HTR-8/SVneo (cell line): ENCODE measurements around the gene UST.
"Not testable (repeated sequence)": the region's sequence is repeated elsewhere in the genome, so short reads cannot be mapped to it uniquely, and the experiment has no call there.

ENCODE experiments used
- DNase-seq: peaks from one replicate; pipeline ENCODE4 v3.0.0; 2011; ENCODE audit warnings: low spot score, mixed read lengths; ENCODE audit not compliant: insufficient read length
- FAIRE-seq: peaks from 2 replicates; lab custom pipeline; 2011; peaks lifted over from hg19 to GRCh38; lab: Jason Lieb, UNC

The UST gene

DNA sequence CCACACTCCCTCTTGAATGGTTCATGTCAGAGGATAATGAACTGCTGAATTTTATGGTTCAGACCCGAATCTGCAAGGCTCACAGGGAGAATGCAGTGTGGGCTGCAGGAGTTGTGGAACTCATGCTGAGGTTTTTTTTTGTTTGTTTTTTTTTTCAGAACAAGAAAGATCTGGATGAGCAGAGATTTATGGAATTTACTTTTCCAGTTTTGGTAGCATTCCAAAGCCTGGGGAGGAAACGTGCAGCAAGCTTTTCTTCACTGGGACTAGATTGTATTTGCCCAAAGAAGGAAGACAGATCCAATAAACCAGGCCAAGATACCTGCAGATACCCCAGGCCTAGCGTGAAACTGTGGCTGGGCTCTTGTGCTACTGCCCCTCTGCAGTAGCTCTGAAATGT is 346.8 kb downstream of the UST start:
- DNase-seq (no peak), FAIRE-seq (no peak)

GRCh38 chr6:149094156-149094555 is 347.3 kb downstream of the UST start:
- DNase-seq (no peak), FAIRE-seq (no peak)

DNA sequence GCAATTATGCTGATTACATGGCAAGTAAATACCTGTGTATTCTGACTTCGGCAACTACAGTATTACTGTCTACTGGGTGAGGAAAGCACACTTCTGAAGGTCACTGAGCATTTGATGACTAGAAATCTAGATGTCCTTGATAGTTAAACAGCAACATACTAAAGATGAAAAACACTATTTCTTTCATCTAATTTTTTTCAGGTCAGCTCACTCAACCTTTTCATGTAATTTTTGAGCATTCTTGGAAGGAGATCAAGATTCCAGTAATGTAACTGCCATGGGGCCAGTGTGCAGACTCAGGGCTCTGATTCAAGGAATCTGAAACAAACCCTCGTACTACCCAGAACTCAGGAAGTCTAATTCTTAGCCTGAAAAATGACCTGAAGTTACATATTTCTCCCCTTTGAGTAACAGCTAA is 348.1 kb downstream of the UST start:
- FAIRE-seq (no peak), DNase-seq (no peak)

DNA sequence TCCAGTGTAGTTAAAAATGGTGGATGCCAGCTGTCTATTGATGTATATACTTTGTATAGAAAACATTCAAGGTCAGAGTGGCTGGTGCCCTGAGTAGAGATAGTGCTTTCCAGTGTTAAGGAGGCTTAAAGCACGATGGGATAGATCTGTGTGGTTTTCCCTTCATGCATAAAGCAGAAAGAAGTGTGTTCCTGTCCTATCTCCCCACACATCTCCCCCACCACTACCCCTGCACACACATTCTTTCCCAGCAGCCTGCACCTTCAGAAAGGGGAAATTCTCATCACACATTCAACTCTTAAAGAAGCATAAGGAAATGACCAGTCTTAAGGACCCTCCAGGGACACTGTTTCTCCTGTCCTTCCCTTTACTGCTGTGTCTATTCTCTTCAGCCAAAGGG is 349.0 kb downstream of the UST start:
- FAIRE-seq: no peak
- no peak for DNase-seq

- no peak for FAIRE-seq
- no peak for DNase-seq
These were observed 351.0 kb downstream of the UST start for GRCh38 chr6:149097794-149098193.

DNA sequence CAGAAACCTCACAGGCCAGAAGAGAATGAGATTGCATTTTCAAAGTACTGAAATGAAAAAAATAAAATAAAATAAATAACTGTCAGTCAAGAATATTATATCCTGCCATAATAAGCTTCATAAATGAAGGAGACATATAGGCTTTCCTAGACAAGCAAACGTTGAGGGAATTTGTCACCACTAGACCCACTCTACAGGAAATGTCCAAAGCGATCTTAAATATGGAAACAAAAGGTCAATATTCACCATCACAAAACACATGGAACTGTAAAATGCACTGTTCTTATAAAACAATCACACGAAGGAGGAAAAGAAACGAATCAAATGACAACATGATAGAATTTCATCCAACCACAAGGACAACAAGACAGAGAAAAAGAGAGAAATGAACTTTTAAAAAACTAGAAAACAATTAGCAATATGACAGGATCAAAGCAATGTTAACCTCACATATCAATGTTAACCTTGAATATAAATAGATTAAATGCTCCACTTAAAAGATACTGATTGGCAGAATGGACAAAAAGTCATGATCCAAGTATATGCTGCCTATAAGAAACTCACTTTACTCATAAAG is 352.0 kb downstream of the UST start:
- FAIRE-seq (no peak), DNase-seq (no peak)

DNA sequence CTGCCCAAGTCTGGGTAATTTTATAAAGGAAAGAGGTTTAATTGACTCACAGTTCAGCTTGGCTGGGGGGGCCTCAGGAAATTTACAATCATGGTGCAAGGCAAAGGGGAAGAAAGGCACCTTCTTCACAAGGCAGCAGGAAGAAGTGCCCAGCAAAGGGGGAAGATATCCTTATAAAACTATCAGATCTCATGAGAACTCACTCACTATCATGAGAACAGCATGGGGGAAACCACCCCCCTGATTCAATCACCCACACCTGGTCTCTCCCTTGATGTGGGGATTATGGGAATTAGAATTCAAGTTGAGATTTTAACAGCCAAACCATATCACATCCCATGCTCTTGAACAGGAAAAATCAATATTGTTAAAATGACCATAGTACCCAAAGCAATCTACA is 355.5 kb downstream of the UST start:
- no peak for FAIRE-seq
- no peak for DNase-seq

- not testable (repeated sequence) for DNase-seq, FAIRE-seq
These were observed 357.1 kb downstream of the UST start for GRCh38 chr6:149103950-149104349.

DNA sequence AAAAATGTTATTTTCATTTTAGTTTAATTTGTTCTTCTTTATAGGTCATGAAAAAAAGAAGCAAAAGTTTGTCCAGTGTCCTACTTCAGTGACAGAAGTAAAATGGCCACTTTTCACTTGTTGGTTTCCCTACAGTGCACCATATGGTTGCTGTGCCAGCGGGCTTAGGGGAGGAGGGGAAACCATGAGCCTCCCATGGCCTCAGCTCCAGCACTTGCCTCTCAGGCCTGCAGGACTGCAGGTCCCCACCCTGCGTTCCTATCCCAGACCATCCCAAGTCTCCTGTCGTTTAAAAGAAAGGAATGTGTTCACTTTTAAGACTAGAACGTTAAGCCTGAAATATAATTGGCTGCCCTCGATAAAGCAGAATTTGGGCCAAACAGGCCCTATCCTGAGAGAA is 360.7 kb downstream of the UST start:
- FAIRE-seq (no peak), DNase-seq (no peak)

DNA sequence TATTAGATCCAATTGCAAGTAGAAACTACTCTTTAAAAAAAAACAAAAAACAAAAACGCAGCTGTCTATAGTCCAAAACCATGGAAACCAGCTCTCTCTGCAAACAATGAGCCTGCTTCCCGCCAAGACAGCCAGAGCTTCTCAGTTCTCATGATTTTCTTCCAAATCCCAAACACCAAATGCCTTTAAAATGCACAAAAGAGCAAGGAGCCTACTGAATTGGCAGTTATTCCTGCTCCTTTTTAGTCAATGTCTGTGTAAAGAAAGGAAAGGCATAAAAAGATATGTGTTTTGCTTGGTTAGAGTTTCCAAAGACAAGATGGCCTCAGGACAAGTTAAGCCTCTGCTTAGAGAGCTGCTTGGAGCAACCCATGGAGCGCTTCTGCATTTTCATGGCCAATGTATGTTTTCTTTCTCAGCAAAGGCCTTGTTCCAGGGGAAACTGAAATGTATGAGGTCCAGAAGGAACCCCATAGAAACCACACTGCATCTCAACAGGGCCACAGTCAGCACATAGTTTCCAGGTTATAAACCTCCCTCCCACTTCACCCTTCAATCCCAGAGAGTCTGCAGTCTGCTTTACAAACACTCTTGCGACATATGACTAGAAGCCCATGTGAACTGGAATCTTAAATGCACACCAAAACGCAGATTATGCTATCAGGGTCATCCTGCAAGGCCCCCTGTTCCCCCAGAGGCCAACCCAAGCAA is 361.4 kb downstream of the UST start:
- FAIRE-seq (no peak), DNase-seq (no peak)

GRCh38 chr6:149108749-149109100 is 361.9 kb downstream of the UST start:
- no peak for FAIRE-seq
- DNase-seq: no peak

GRCh38 chr6:149109397-149110070 is 362.7 kb downstream of the UST start:
- no peak for FAIRE-seq
- no peak for DNase-seq

GRCh38 chr6:149111556-149112115 is 364.8 kb downstream of the UST start:
- FAIRE-seq (no peak), DNase-seq (no peak)

DNA sequence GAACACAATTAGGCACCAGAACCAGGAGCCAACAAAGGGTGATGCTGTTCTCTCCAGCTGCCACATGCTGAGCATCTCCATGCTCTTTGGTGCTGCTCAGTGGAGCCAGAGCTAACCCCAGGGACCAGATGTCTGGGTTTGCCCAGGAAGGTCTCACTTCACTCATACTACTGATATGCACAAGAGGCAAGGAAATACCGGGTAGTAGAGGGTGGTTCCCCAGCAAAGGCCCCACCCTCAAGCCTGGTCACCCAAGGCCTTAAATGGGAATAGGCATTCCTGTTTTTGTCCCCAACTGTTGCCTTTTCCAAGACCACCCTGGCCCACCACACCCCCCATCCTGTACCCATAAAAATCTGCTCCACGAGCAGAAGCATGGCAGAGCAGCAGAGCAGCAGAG is 366.1 kb downstream of the UST start:
- FAIRE-seq: no peak
- no peak for DNase-seq

DNA sequence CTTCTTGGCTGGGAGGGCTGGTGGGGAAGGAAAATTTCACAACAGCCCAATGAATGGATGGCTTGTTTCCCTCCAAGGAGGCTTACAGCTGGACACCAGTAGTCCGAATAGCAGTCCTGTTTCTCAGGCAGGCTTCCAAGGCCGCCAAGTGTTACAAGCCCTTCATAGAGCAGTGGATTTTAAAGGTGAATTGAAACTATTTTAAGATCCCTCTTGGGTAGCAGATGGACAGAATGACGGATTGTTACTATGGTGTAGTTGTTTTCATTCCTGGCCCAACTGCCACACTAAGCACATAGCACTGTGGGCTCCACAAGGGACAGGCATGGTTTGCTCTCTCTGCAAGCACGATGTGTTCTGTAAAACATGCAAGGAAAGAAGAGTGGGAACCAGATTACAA is 367.3 kb downstream of the UST start:
- DNase-seq (no peak), FAIRE-seq (no peak)

DNA sequence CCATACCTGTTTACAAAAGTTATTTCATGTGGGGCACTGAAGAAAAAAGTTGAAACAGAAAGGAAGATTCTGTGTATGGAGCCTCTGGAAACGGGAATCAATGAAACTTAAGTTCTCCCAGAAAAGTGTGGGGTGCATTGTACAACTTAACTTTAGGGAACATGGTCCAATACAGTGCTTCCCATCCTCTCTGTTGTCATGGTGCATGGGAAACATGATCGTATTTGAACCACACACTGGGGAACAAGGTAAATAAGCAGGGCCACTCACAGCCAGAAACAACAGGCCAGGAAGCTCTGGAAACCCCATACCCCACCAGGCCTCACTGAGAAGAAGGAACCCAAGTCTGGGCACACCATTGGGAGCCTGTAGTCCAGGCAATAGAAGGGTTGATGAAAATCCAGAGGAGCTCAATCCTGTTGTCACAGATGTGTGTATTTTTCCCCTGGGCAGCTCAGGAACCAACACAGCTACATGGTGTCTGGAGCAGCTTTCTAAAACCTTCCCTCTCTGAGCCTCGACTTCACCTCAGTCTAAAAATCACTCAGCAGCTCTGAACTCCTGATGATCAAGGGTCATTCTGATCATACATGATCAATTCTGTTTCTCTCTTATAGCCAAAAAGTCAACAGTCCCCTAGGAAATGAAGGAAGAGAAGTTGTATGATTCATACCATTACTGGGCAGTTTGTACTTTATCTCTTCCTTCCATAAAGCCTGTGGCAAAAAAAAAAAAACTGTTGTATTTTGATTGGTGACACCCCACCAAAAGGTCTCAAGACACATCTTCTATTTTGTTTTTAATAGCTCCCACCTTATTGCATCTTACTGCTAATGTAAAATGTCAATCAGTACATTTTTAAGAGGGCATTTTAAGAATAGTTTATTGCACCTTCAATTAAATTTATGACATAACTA is 372.2 kb downstream of the UST start:
- DNase-seq (no peak), FAIRE-seq (no peak)

DNA sequence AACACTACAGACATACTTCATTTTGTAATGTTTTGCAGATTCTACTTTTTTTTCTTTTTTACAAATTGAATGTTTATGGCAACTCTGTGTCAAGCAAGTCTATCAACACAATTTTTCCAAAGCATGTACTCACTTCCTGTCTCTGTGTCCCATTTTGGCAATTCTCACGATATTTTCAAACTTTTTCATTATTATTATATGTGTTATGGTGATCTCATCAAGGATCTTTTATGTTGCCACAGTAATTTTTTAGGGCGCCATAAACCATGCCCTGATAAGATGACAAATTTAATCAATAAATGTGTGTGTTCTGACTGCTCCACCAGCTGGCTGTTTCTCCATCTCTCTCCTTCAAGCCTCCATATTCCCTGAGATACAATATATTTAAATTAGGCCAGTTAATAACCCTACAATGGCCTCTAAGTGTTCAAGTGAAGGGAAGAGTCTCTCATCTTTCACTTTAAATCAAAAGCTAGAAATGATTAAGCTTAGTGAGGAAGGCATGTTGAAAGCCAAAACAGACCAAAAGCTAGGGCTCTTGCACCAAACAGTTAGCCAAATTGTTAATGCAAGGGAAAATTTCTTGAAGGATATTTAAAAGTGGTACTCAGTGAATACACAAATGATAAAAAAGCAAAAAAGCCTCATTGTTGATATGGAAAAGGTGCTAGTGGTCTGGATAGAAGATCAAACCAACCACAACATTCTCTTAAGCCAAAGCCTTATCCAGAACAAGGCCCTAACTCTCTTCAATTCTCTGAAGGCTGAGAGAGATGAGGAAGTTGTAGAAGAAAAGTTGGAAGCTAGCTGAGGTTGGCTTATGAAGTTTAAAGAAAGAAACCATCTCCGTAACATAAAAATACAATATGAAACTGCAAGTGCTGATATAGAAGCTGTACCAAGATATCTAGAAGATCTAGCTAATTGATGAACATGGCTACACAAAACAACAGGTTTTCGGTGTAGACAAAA is 376.3 kb downstream of the UST start:
- DNase-seq (no peak), FAIRE-seq (no peak)

- FAIRE-seq (no peak), DNase-seq (no peak)
These were observed 378.5 kb downstream of the UST start for GRCh38 chr6:149125309-149125708.
